22Rv1 (cell line): ENCODE measurements around the gene PDE4B.

Experiments
- CTCF ChIP-seq: fragments of 450-650 bp; IDR thresholded peaks from 2 replicates; pipeline ENCODE4 v1.5.1; 2017; ENCODE audit warnings: mild to moderate bottlenecking
- ZFX ChIP-seq: fragments of 450-650 bp; IDR thresholded peaks from 2 replicates; pipeline ENCODE4 v1.6.1; 2017; ENCODE audit warnings: antibody characterized with exemption, borderline replicate concordance

GRCh38 chr1:65958561-65959350 is 166.1 kb downstream of the PDE4B start:
- TF ChIP-seq CTCF (peak; percentile 82), ZFX (no peak)
